Measurements from ENCODE around the gene TRANK1. TPM values are rescaled to one million over a fixed set of nuclear protein-coding genes. Genes with fewer than 3 reads are reported as not detected.
"Not testable (repeated sequence)": the region's sequence is repeated elsewhere in the genome, so short reads cannot be mapped to it uniquely, and the experiment has no call there.

TRANK1 gene
- polyA plus RNA-seq, 1 donor from 2014 or later, result 11.6 TPM

GRCh38 chr3:36954452-36955134 lies 9.7 kb upstream of the TRANK1 start:
- H3K27ac ChIP-seq (ENCODE audit: low read length), result no peak overlapping the region
- no peaks in the 10 kb centered on the region for H3K9me3 ChIP-seq (ENCODE audit: low read length)
- no peak overlapping the region for H3K9ac ChIP-seq (ENCODE audit: low read length)
- H4K20me1 ChIP-seq (ENCODE audit: insufficient read depth), result no peaks in the 10 kb centered on the region
- H3K36me3 ChIP-seq (ENCODE audit: insufficient read depth, low read length), result no peaks in the 10 kb centered on the region
- H3K27me3 ChIP-seq (ENCODE audit: insufficient read depth, low read depth, low read length), result no peaks in the 10 kb centered on the region
- H3F3A ChIP-seq (ENCODE audit: insufficient read depth, low read length, poor library complexity, severe bottlenecking), result no peaks in the 10 kb centered on the region
- H3K4me3 ChIP-seq (ENCODE audit: low read length), result no peak overlapping the region
- no peak overlapping the region for H2AFZ ChIP-seq (ENCODE audit: low read depth, low read length)
- no peaks in the 10 kb centered on the region for H3K79me2 ChIP-seq (replicated peaks; ENCODE audit: insufficient read depth, low read length)
- H3K9me2 ChIP-seq (ENCODE audit: insufficient read depth, low read length), result no peaks in the 10 kb centered on the region
- H3K4me2 ChIP-seq (ENCODE audit: low read length), result no peak overlapping the region
- no peak for TF ChIP-seq POLR2AphosphoS5 (IDR thresholded peaks at IDR 0.05)
- TF ChIP-seq RAD21 (conservative IDR thresholded peaks at IDR 0.05), result no peak
- no peak for TF ChIP-seq TAF1 (IDR thresholded peaks at IDR 0.05; ENCODE audit: low read depth)
- no peak for TF ChIP-seq EP300 (conservative IDR thresholded peaks at IDR 0.05; ENCODE audit: poor library complexity, severe bottlenecking)
- TF ChIP-seq, protein P1, sequence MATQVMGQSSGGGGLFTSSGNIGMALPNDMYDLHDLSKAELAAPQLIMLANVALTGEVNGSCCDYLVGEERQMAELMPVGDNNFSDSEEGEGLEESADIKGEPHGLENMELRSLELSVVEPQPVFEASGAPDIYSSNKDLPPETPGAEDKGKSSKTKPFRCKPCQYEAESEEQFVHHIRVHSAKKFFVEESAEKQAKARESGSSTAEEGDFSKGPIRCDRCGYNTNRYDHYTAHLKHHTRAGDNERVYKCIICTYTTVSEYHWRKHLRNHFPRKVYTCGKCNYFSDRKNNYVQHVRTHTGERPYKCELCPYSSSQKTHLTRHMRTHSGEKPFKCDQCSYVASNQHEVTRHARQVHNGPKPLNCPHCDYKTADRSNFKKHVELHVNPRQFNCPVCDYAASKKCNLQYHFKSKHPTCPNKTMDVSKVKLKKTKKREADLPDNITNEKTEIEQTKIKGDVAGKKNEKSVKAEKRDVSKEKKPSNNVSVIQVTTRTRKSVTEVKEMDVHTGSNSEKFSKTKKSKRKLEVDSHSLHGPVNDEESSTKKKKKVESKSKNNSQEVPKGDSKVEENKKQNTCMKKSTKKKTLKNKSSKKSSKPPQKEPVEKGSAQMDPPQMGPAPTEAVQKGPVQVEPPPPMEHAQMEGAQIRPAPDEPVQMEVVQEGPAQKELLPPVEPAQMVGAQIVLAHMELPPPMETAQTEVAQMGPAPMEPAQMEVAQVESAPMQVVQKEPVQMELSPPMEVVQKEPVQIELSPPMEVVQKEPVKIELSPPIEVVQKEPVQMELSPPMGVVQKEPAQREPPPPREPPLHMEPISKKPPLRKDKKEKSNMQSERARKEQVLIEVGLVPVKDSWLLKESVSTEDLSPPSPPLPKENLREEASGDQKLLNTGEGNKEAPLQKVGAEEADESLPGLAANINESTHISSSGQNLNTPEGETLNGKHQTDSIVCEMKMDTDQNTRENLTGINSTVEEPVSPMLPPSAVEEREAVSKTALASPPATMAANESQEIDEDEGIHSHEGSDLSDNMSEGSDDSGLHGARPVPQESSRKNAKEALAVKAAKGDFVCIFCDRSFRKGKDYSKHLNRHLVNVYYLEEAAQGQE (IDR thresholded peaks at IDR 0.05; ENCODE audit: borderline replicate concordance), result no peak
- no peak for TF ChIP-seq EZH2 (IDR thresholded peaks at IDR 0.05; ENCODE audit: borderline replicate concordance, insufficient read depth, low read length, poor library complexity, severe bottlenecking)
- TF ChIP-seq MXI1 (conservative IDR thresholded peaks at IDR 0.05; ENCODE audit: poor library complexity, severe bottlenecking), result no peak
- TF ChIP-seq SMC3 (conservative IDR thresholded peaks at IDR 0.05; ENCODE audit: poor library complexity), result no peak
- TF ChIP-seq, protein P2, sequence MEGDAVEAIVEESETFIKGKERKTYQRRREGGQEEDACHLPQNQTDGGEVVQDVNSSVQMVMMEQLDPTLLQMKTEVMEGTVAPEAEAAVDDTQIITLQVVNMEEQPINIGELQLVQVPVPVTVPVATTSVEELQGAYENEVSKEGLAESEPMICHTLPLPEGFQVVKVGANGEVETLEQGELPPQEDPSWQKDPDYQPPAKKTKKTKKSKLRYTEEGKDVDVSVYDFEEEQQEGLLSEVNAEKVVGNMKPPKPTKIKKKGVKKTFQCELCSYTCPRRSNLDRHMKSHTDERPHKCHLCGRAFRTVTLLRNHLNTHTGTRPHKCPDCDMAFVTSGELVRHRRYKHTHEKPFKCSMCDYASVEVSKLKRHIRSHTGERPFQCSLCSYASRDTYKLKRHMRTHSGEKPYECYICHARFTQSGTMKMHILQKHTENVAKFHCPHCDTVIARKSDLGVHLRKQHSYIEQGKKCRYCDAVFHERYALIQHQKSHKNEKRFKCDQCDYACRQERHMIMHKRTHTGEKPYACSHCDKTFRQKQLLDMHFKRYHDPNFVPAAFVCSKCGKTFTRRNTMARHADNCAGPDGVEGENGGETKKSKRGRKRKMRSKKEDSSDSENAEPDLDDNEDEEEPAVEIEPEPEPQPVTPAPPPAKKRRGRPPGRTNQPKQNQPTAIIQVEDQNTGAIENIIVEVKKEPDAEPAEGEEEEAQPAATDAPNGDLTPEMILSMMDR (IDR thresholded peaks at IDR 0.05; ENCODE audit: poor library complexity, severe bottlenecking), result no peak

DNA sequence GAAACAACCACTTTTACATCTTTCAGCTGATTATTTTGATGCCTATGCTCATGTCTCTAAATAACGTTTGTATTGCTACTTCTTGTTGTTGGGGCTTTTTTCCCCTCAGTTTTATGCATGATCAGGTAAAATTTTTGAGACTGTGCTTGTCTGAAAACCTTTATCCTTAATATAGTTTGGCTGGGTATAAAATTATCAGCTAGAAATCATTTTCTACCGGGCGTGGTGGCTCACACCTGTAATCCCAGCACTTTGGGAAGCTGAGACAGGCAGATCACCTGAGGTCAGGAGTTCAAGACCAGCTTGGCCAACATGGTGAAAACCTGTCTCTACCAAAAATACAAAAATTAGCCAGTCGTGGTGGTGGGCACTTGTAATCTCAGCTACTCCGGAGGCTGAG lies 3.0 kb upstream of the TRANK1 start:
- H3F3A ChIP-seq (ENCODE audit: insufficient read depth, low read length, poor library complexity, severe bottlenecking); H3K9me2 ChIP-seq (ENCODE audit: insufficient read depth, low read length); H4K20me1 ChIP-seq (ENCODE audit: insufficient read depth); H3K79me2 ChIP-seq (replicated peaks; ENCODE audit: insufficient read depth, low read length); H2AFZ ChIP-seq (ENCODE audit: low read depth, low read length); H3K4me2 ChIP-seq (ENCODE audit: low read length); H3K27ac ChIP-seq (ENCODE audit: low read length); H3K9ac ChIP-seq (ENCODE audit: low read length); H3K4me3 ChIP-seq (ENCODE audit: low read length); H3K36me3 ChIP-seq (ENCODE audit: insufficient read depth, low read length): not testable (repeated sequence)
- Histone ChIP-seq H3K27me3 (ENCODE audit: insufficient read depth, low read depth, low read length) (peaks cover 24% of the 10 kb centered on the region), H3K9me3 (ENCODE audit: low read length) (peaks cover 18% of the 10 kb centered on the region)
